Left forelimb (tissue), 1 donor: Measurements from ENCODE around the gene CCDC78.
A peak's percentile ranks its signal among the peaks of the same experiment; 100 is the strongest.
"Not testable (repeated sequence)": the region's sequence is repeated elsewhere in the genome, so short reads cannot be mapped to it uniquely, and the experiment has no call there.

Source experiments
- DNase-seq: peaks from one replicate; pipeline ENCODE4 v3.0.0-alpha.2; 2018; ENCODE audit warnings: low spot score

CCDC78 gene

DNA sequence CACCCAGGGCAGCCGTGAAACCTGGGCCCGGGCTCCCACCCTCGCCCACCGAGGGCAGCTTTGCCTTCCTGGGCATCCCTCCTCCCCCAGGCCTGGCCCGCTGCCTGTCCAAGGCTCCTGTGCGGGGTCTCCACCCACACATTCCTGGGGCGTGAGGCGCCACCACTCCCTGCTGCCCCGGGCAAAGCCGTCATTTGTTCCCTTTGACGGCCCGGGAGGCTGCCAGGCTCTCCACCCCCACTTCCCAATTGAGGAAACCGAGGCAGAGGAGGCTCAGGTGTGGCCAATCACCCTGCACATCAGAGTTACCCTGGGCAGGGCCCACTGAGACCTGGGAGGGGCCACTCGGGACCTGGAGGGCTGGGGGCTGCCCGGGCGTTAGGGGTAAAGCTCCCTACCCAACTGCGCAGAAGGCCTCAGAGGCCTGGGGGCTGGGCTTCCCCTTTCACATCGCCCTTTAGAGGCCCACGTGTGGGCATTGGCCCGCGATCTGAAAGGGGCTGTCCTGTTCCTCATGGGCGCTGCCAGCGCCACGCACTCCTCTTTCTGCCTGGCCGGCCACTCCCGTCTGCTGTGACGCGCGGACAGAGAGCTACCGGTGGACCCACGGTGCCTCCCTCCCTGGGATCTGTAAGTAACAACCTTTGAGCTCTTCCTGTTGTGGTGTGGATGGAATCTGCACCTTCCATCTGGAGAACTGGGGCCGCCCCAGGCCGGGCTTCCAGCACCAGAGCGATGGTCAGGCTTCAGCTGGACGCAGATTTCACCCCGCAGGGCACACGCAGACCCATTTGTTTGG lies 34.5 kb upstream of the CCDC78 start, which contains the start of gene MSLN:
Gene MSLN, plus strand, starts transcription at position 190 of the 799 bp plus-strand sequence. CDS start 1,947 bp downstream, outside the sequence.
- no peak for DNase-seq

DNA sequence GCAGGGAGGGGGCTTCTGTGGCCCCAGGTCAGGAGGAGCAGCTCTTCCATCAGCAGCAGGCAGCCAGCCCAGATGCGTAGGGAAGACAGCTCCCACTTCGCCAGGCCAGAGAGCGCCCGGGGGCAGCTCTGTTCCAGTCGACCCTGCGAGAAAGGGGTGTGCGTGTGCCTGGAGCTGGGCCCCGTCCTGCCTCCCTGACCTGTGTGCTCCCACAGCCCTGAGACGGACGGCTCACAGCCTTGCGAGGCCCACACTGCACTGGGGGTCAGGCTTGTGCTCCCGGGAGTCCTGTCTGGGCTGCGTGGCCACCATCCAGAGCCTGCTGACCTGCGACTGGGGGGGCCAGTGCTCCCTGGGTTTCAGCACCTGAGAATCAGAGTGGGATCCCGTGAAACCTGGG lies 33.8 kb upstream of the CCDC78 start:
- DNase-seq = no peak

GRCh38 chr16:759110-759910 lies 33.1 kb upstream of the CCDC78 start:
- DNase-seq = no peak

DNA sequence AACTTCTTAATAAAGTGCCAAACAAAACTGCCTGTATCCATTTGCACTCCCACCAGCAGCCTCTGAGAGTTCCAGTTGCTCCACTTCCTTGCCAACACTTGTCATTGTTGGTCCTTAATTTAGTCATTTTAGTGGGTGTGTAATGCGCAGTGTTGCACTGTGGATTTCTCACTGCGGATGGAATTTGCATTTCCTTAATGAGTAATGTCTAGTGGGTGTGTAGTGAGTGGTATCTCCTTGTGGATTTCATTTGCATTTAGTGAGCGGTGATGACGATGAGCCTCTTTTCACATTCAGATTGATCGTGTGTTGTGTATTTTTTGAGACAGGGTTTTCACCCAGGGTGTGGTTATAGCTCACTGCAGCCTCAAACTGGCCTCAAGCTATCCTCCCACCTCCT lies 30.2 kb upstream of the CCDC78 start:
- DNase-seq = no peak

- DNase-seq = no peak
Observed at GRCh38 chr16:754656-755055, 28.4 kb upstream of the CCDC78 start.

- not testable (repeated sequence) for DNase-seq
Observed at GRCh38 chr16:754121-754607, 27.9 kb upstream of the CCDC78 start.

GRCh38 chr16:752007-752312 lies 25.7 kb upstream of the CCDC78 start:
- no peak for DNase-seq

GRCh38 chr16:751152-752006 lies 25.1 kb upstream of the CCDC78 start:
- no peak for DNase-seq

- DNase-seq = no peak
Observed at GRCh38 chr16:750485-750884, 24.2 kb upstream of the CCDC78 start.

DNA sequence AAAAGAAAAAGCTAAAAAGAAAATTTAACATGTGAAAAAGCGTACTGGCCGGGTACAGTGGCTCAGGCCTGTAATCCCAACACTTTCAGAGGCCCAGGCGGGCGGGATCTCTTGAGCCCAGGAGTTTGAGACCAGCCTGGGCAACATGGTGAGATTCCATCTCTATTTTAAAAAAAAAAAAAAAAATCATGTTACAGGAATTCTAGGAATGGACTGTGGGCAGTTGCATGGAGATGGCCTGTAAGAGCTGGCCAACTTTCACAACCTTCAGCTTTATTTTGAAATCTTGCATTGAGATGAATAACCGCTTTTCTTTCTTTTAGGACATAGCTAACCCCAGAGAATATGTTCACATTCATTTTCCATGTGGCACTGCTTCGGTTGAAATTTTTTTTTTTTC lies 22.8 kb upstream of the CCDC78 start:
- no peak for DNase-seq

DNA sequence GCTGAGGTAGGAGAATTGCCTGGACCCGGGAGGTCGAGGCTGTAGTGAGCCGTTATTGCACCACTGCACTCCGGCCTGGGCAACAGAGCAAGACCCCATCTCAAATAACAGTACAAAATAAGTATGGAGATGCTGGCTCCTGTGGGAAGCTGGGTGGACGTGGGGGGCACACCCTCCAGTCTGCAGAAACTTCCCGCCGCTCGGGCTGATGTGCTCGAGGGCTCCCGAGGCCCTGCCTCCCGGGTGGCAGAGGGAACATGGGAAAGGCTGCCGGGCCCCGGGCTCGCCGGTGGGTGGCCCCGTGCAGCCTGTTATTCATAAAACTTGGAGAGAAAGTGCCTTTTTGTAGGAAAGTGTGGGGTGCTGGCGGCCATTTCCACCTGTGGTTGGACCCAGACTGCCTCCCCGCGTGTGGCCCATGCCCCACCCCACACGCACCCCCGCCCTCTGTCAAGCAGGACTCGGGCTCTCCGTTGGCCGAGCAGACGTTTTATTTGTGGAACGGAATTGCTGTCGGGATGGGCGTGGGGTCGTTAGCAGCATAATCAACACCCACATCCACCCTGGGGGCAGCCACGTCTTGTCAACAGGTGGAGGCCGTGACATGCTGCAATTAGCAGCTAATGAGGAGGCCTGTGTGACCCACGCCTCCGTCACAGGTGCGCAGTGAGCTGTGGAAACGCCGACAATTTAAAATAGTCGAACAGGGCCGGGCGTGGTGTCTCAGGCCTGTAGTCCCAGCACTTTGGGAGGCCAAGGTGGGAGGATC lies 21.9 kb upstream of the CCDC78 start:
- DNase-seq = no peak

GRCh38 chr16:746637-747036 lies 20.4 kb upstream of the CCDC78 start:
- no peak for DNase-seq

GRCh38 chr16:745739-746138 lies 19.5 kb upstream of the CCDC78 start:
- no peak for DNase-seq

DNA sequence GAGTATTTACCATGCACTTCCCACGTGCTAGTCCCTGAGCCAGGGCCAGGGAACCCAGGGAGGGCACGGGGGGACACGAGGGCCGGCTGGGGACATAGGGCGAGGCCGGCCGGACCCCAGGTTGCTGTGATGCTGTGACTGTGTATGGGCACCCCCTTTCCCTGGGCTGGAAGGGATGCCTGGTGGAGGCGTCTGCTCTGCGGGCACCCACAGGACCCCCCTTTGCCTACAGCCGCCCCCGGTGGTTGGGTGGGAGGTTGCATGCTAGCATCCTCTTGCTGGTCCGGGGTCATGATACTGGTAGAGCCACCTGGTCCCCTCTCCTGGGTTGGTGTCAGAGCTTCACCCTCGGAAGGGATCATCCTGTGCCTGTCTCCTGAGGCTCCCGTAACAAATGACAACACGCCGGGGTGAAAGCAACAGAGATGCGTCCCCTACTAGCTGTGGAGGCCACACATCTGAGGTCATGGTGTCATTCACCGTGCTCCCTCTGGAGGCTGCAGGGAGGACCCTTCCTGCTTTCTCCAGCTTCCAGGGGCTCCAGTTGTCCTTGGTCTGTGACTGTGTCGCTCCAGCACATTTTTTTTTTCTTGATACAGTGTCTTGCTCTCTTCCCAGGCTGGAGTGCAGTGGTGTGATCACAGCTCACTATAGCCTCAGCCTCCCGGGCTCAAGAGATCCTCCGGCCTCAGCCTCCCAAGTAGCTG lies 17.7 kb upstream of the CCDC78 start:
- no peak for DNase-seq

- DNase-seq = not testable (repeated sequence)
Observed at GRCh38 chr16:742894-743293, 16.7 kb upstream of the CCDC78 start.

DNA sequence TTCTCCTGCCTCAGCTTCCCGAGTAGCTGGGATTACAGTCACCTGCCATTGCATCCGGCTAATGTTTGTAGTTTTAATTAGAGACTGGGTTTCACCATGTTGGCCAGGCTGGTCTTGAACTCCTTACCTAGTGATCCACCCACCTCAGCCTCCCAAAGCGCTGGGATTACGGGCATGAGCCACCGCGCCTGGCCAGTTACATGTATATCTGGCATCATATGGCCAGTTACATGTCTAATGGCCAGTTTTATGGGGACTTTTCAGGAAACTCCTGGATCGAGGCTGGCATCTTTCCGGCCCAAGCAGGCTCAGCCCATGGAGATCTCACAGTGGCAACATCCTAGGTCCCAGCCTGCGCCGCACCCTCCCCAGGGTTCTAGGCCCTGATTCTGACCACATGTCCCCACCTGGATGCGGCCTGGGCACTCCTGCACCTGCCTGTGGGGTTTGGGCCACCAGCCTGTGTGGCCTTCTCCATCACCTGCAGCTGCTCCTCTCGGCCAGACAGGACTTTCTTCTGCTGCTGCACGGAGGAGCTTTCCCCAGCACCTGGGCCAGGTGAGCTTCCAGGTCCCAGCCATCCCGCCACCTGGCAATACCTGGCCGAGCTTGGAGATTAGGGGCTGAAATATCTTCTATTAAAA lies 15.9 kb upstream of the CCDC78 start:
- DNase-seq = no peak

GRCh38 chr16:740764-741505 lies 14.7 kb upstream of the CCDC78 start, which contains the start of gene CIAO3:
CIAO3 (minus strand) TSS chr16:740997; CDS start chr16:740985, 12 bp downstream.
- DNase-seq = peak; percentile 93

- DNase-seq = no peak
Observed at GRCh38 chr16:740459-740763, 14.2 kb upstream of the CCDC78 start.

DNA sequence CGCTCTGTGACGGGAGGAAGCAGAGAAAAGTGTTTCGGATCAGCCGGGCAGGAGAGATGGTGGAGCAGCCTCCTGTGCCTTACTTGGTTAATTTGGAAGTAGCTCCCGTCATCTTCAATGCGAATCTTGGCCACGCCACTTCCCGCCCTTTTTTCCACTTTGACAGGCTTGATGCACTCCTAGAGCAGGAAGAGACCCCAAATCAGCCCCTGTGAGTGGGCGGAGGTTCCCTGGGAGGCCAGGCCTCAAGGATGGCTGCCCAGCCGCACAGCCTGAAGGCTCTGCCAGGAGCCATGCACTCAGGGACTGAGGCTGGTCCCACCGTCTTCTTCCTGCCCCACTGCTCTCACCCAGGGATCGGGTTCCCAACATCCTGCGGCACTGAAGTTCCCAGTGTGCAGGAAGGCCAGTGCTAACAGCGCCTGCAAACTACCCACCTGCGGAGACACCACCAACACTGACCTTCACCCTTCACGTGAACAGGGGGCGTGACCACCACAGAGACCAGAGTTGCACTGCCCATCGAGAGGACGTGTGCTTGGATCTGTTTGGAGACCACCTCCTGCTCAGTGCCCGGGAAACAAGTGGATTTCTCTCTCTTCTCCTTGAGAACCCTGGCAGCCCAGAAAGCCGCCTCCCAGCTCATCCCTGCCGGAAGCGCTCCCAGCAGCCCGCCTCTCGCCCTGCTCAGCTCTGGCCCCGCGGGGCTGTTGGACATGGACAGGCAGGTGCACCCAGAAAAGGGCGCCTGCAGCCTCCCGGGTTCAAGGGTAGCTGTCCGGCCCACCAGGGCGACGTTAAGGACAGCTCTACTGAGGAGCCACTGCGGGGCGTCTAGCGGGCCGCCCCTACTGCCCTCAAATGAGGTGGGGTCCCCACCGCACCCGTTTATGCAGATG lies 13.6 kb upstream of the CCDC78 start:
- no peak for DNase-seq
